GM12892 (cell line): ENCODE results near the gene OR5V1.

Experiments used
- POLR2A ChIP-seq: IDR thresholded peaks from 2 replicates; pipeline ENCODE4 v1.6.1; 2011; ENCODE audit warnings: low read depth, low read length, control low read depth
- TAF1 ChIP-seq: IDR thresholded peaks from 2 replicates; pipeline ENCODE4 v1.6.1; 2011; ENCODE audit warnings: low read depth, mild to moderate bottlenecking, control low read depth, low read length, borderline replicate concordance

DNA sequence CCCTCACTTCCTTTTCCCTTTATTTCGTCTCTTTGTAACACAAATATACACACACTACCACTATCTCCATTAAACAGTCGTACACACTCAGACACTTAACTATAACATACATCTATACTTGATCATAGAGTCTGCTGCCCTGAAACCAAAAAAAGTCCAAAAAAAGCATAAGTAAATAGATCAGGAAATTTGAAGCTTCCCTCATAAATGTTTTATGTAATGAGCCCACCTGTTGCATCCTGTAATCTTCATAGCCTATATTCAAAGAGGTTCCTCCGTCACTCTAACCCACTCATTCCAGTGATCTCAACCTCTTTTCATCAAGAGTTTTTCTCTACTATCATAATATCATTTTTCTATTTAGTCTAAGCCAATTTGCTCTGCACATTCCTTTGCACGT is 19.9 kb upstream of the OR5V1 start:
- TF ChIP-seq POLR2A: no peak
- no peak for TF ChIP-seq TAF1
